GM18520 (cell line): ENCODE results near the gene CTNND1.
"Not testable (repeated sequence)": the region's sequence is repeated elsewhere in the genome, so short reads cannot be mapped to it uniquely, and the experiment has no call there.

Experiments used
- ATAC-seq: cut with Tn5 transposase; IDR thresholded peaks from one replicate; pipeline ENCODE4 v1.9.1; 2021; ENCODE audit not compliant: unreplicated experiment

CTNND1 gene, protein sequence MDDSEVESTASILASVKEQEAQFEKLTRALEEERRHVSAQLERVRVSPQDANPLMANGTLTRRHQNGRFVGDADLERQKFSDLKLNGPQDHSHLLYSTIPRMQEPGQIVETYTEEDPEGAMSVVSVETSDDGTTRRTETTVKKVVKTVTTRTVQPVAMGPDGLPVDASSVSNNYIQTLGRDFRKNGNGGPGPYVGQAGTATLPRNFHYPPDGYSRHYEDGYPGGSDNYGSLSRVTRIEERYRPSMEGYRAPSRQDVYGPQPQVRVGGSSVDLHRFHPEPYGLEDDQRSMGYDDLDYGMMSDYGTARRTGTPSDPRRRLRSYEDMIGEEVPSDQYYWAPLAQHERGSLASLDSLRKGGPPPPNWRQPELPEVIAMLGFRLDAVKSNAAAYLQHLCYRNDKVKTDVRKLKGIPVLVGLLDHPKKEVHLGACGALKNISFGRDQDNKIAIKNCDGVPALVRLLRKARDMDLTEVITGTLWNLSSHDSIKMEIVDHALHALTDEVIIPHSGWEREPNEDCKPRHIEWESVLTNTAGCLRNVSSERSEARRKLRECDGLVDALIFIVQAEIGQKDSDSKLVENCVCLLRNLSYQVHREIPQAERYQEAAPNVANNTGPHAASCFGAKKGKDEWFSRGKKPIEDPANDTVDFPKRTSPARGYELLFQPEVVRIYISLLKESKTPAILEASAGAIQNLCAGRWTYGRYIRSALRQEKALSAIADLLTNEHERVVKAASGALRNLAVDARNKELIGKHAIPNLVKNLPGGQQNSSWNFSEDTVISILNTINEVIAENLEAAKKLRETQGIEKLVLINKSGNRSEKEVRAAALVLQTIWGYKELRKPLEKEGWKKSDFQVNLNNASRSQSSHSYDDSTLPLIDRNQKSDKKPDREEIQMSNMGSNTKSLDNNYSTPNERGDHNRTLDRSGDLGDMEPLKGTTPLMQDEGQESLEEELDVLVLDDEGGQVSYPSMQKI

DNA sequence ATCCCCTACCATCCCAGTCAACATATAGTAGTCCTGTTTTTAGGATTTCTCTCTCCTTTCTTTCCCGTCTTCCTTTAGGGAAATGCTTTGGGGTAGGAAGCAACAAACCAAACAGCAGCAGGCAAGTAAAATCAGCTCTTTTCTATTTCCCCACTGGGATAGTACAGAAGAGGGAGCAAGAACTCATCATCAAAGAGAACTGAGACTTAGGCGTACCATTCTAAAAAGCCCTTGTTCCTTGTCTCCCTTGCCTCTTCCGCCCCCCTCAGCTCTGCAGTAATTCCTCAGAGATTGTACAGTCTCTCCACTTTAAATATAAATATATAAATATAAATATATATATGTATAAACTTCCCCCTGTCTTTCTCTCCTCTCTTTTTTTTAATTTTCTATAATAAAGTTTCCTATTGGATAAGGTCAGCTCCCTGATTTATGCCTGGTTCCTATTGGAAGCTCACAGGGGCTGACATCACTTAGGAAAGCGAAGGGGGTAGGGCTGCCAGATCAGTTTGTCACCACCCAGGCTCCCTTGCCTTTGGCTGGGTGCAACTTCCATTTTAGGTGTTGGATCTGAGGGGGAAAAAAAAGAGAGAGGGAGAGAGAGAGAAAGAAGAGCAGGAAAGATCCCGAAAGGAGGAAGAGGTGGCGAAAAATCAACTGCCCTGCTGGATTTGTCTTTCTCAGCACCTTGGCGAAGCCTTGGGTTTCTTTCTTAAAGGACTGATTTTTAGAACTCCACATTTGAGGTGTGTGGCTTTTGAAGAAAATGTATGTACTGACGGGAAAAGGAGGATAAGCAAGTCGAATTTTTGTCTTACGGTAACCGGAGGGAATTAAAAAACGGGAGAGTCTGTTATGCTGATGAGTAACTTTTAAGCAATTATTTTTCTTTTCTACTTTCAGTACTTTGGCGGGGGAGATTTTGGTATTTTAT lies at the start of gene CTNND1:
TSS of gene CTNND1 (plus strand) at position 502 of the 934 bp plus-strand sequence. CDS start 29,677 bp downstream, outside the sequence.
- peak; percentile 63 for ATAC-seq

DNA sequence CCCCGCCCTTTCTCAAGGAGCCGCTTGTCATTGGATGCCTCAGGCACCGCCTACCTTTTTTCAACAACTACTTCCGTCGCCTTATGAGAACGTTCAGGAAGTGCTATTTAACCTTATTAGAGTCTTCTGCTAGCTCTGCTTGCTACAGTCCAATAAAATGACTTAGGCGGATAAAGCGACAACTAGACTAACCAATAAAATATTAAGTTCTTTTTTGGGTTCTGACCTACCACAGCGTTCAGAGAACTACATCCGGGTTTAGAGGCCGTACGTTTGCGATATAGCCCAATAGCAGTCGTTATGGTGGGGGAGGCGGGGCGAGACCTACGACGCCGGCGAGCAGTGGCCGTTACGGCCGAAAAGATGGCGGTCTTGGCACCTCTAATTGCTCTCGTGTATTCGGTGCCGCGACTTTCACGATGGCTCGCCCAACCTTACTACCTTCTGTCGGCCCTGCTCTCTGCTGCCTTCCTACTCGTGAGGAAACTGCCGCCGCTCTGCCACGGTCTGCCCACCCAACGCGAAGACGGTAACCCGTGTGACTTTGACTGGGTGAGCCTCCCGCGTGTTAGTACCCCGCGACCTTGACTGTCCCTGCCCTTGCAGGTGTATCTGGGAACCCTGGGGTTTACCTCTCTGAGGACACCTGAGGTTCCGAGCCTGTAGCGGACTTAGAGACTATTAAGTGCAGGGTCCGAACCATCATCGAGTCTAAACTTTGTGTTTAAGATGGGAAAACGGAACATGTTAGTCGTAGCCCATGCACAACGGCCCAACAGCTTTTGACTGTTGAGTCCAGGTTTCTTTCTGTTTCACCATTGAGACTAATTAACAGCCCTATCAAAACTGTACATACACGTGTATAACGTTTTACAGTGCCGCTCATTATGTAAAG lies 49.1 kb upstream of the CTNND1 start, which contains the start of gene TMX2:
TSS of gene TMX2 (plus strand) at position 338 of the 895 bp plus-strand sequence. CDS start at position 364, 26 bp downstream.
- peak; percentile 98 for ATAC-seq

DNA sequence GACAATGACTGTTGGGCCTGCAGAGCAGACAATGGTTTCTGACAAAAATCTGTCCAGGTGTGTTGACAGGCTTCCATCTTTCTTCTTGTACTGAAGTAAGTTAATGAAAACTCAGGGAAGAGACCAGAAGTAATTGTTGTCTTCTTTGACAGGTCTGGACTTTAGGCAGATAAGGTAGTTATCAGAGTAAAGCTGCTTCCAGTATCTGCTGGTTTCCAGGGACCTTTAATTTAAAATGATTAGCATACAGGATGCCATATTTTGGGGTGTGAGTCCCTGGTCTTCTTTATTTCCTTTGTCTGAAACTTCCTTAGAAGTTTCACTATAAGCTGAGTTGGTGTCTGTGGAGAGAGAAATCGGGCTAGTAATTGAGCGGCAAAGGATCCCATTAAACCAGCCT lies 47.8 kb upstream of the CTNND1 start:
- no peak for ATAC-seq

DNA sequence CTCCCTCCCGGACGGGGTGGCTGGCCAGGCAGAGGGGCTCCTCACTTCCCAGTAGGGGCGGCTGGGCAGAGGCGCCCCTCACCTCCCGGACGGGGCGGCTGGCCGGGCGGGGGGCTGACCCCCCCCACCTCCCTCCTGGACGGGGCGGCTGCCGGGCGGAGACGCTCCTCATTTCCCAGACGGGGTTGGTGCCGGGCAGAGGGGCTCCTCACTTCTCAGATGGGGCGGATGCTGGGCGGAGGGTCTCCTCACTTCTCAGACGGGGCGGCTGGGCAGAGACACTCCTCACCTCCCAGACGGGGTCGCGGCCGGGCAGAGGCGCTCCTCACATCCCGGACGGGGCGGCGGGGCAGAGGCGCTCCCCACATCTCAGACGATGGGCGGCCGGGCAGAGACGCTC lies 44.9 kb upstream of the CTNND1 start:
- ATAC-seq = not testable (repeated sequence)

DNA sequence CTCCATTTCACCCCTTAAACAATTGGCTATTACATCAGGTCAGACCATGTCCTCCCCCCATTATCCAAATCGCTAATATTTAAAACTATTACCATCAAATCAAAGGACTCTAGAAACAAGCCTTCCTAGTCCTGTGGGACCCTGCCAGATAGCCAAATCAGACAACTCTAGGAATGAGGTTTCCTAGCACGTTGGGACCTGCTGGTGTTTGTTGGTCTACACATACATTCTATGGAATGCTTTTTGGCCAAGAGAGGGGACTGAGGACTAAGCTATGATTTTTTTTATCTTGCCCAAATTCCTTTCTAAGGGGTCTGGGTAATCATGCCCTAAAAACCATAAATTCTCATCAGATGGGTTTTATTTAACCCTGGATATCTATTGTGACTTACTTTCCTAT lies 34.4 kb upstream of the CTNND1 start:
- ATAC-seq = no peak

DNA sequence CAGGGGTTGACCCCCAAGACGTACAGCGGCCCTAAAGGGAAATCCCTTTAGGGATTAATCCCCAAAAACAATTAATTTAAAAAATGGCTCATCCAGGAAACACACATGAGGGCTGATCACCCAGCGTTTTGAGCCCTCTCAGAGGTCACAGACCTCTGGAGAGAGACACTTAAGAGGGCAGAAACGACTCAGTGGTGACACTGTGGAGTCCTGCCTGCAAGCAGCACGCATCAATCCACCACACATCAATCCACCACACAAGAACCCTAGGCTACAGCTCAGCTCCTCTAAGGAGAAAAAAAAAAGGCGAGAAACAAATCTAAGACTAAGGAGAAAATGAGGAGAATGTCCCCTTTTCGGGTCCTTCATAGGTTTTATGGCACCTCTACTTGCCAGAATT lies 32.8 kb upstream of the CTNND1 start:
- no peak for ATAC-seq

DNA sequence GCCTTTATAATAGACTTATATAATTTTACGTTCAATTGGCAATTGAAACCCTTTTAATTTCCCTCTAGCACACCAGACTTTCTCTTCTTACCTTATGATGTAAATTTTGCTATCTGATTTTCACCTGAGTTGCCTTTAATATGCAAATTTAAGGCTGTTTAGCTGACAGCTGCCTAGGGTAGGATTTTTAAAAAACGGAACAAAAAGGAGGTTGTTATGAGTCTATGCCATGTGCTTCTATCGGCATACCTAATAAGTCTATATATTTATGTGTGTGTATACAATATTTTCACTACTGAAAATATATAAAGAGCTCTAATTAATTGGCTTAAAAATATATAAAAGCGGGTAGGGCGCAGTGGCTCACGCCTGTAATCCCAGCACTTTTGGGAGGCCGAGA lies 32.1 kb upstream of the CTNND1 start:
- ATAC-seq = no peak

DNA sequence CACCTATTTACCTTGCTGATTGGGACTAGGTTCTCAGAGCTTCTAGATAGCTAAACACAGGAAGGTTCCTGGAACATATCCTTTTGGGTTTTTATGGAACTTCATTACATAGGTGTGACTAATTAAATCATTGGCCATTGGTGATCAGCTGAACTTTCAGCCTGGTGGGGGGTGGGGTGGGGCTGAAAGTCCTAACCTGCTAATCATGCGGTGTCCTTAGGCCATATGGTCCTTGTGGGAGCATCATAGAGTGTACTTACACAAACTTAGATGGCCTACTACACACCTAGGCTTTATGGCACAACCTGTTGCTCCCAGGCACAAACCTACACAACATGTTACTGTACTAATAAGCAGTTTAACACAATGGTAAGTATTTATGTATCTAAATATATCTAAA lies 28.9 kb upstream of the CTNND1 start:
- no peak for ATAC-seq

DNA sequence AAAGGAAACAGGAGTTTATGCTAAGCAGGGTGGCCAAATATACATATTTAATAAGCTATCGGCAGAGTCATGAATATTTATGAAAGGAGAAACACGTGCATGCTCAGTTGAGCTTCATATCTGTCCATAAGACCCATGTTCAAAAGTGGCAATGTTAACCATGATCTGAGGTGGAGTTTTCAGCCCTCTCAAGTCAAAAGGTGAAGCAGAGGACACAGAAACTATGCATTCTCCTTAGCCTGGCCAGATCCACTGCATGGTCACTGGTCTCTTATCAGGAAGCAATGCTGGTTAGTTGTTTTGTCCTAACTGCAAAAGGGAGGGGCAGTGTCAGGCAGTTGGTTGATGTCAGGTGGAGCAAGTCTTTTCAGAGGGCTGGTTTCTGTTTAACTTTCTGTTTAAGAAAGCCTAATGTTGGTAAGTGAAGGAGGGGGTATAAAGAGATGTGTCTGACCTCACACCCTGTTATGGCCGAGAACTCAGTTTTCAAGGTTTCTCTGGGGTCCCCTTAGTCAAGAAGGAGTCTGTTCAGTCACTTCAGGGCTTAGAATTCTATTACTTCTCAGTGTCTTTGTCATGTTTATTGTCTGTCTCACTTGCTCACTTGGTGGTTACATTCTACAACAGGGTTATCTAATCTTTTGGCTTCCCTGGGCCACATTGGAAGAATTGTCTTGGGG lies 25.8 kb upstream of the CTNND1 start:
- ATAC-seq = no peak

DNA sequence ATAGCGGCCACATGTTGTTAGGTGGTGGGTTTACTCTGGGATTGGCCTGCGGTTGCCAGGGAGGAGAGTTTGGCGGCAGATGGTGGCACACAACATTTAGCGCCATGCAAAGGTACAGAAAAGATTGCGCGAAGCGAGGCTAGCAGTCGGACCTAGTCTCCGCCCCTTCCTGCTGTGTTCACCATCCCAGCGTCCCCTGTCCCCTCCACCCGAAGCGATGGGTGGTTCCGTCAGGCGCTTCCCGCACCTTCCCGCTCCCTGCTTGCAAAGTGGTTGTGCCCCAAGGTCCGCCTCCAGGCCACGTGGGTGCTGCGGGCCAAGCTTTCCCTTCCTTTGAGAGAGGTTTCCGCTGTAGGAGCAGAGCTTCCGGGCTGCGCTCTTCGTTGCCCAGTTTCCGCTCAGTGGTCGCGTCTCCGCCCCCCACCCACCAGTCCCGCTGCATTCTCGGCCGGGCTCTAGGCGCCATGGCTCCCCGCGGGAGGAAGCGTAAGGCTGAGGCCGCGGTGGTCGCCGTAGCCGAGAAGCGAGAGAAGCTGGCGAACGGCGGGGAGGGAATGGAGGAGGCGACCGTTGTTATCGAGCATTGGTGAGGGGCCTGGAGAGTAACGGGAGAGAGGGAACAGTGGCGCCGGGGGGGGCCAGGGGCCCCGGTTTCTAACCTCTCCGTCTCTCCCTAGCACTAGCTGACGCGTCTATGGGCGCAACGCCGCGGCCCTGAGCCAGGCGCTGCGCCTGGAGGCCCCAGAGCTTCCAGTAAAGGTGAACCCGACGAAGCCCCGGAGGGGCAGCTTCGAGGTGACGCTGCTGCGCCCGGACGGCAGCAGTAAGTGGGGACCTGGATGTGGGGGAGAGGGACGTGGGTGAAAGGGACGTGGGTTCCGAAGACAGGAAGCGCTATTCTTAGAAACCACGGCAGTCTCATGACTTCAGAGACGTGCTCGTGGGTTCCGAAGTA lies 20.2 kb upstream of the CTNND1 start, which contains the start of gene SELENOH:
TSS of gene SELENOH (plus strand) at position 360 of the 955 bp plus-strand sequence. CDS start at position 465, 105 bp downstream.
- ATAC-seq = peak; percentile 88

DNA sequence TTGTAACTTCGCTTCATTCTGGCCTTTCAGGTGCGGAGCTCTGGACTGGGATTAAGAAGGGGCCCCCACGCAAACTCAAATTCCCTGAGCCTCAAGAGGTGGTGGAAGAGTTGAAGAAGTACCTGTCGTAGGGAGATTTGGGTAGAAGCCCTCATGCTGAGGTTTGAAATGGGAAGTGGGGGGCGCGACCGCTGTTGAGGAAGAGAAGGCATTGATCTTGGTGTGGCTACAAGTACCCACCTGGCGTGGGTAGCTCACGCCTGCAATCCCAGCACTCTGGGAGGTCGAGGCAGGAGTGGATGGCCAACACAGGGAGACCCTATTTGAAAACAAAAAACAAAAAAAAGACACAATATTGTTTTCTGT lies 19.5 kb upstream of the CTNND1 start:
- no peak for ATAC-seq

DNA sequence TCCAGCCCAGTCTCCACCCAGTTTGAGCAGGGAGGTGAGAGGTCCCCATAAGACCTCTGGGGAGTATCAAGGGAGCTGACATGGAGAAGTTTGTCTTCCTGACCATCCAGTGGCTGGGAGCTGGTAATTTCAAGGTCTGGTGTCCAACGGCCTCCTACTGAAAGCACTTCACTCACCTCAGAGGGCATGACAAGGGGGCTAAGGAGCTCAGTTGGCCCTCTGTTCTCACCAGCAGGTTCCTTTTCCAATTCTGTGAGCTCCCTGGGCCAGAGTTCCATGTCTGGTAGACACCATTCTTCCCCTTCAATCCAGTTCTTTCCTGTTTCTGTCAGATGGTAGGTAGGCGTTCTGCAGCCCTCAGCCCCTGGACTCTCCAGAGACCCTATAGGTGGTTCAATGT lies 17.2 kb upstream of the CTNND1 start:
- ATAC-seq = no peak

DNA sequence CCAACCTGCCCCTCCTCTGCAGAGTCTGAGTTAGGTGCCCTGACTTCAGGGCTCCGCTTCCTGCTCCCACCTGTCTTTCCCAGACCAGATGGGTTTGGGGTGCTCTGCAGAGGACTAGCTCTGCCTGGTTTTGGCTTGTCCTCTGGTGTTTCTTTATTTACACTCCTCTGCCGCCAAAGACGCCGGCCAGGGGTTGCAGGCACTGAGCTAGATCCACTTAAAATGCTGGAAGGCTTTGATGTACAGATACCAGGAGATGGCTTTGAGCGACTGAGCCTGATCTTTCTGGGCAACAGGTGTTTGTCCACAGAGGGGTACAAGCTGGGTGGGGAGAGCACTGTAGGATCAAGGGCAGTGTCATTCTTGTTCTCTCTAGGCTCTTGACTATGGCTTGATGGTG lies 16.4 kb upstream of the CTNND1 start:
- ATAC-seq = no peak

DNA sequence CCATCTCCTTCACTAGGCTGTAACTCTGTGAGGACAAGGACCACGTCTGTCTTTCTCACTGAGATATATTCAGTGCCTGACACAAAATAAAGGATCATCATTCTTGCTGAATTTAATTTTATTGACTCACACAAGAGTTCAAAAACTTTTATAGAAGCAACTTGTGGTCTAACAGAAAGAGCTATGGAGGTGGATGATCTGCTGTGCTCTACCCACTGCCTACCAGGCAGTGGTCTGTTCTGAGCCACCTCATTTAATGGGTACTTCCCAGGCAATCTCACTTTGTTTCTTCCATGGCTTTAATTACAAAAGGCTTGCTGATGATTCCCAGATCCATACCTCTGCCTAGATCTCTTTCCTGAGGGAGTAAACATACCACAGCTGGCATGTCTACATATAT lies 14.7 kb upstream of the CTNND1 start:
- ATAC-seq = no peak

DNA sequence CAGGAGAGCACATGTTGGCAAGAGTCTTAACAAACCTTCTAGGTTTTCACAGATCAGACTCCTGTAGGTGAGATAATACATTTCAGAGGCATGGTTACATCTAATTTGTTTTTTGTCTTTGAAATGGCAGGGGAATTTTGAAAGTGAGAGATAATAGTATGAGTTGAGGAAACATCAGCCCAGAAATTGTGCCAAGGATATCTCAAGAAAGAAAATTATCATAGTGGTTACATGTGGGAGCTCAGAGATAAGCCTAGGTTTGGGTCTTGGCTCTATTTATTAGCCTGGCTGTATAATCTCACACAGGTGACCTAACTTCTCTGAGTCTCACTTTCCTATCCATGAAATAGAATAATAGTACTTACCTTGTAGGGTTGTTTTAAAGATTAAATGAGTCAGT lies 10.4 kb upstream of the CTNND1 start:
- ATAC-seq = no peak

DNA sequence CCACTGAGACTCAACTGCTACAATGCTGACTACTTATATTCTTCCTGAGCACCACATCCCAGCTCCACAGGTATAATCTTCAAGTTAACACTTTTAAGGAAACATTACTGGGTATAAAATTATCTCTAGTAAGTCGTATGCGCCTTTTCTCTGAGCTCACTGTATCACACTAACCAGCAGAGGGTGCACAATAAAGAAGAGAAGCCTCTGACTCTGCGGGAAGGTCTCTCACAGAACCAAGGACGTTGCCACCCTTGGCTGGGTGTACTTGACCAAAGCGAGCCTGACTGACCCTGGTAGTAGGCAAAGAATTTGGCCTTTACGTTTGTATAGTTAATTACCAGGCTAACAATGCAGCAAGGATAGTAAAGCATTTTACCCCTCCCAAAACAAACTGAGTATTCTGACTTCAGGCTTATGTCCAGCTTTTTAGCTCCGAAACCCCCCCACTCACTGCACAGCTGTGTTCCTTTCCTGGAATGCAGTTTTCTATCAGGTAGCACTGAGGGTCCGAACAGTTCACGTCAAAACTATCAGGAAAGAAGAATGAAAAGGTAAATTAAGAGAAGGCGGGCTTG lies 9.8 kb upstream of the CTNND1 start, which contains the start of gene BTBD18:
TSS of gene BTBD18 (minus strand) at position 144 of the 578 bp plus-strand sequence. CDS start 631 bp downstream, outside the sequence.
- ATAC-seq = no peak

DNA sequence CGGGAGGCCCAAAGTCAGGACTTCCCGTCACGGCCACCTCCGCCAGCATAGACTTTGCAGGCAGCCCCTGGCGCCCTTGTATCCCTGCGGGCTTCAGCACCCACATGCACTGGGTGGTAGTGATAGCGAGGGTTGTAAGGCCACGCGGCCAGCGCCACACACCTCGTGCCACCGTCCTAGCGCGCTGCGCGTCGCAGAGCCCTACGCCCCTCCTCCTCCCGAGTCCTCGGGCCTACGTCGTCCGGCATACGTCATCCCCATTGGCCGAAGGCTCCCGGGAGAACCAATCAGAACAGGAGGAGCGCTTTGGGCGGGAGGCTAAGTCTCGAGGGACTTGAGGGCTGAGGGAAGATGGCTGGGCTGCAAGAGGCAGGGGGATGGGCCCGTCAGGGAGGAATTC lies 8.6 kb upstream of the CTNND1 start:
- ATAC-seq = no peak
